PC-9 (cell line): ENCODE measurements around the gene CWC27.

Experiments used
- EZH2 ChIP-seq: fragments of 200-600 bp; sonication (generic); IDR thresholded peaks from 2 replicates; pipeline ENCODE4 v1.8.0; 2017; ENCODE audit warnings: antibody characterized with exemption, low read depth
- TF ChIP-seq, protein P1 (sequence below): fragments of 200-600 bp; sonication (generic); conservative IDR thresholded peaks from 2 replicates; pipeline ENCODE4 v1.6.1; 2017; ENCODE audit warnings: mixed run types, antibody characterized with exemption, mild to moderate bottlenecking, moderate library complexity

DNA sequence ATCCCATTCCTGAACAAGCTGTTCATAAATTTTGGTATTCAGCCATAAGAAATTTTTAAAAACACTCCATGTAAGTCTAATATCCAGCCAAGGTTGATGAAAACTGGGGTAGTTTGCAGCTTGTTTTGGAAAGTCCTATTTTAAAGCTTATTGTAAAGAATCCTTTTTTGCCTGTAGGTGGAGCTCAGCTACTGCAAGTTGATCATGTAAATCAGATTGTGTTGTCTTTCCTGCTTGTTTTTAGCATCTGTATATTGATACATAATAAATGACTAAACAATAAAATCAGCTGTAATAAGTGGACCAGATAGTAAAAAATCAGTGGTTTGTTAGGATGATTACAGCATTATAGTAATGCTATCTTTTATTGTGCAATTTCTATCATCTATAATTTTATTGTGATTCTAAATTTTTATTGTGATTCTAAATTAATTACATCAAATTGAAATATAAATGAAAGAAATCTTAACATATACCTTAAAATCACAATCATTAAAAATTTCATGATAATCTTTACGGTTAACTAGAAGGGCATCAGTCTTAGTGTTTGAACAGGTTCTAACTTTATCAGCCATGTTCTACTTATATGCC lies 42.4 kb downstream of the CWC27 start:
- TF ChIP-seq, protein P1, sequence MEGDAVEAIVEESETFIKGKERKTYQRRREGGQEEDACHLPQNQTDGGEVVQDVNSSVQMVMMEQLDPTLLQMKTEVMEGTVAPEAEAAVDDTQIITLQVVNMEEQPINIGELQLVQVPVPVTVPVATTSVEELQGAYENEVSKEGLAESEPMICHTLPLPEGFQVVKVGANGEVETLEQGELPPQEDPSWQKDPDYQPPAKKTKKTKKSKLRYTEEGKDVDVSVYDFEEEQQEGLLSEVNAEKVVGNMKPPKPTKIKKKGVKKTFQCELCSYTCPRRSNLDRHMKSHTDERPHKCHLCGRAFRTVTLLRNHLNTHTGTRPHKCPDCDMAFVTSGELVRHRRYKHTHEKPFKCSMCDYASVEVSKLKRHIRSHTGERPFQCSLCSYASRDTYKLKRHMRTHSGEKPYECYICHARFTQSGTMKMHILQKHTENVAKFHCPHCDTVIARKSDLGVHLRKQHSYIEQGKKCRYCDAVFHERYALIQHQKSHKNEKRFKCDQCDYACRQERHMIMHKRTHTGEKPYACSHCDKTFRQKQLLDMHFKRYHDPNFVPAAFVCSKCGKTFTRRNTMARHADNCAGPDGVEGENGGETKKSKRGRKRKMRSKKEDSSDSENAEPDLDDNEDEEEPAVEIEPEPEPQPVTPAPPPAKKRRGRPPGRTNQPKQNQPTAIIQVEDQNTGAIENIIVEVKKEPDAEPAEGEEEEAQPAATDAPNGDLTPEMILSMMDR: peak; percentile 82
- TF ChIP-seq EZH2: no peak
